GM12878 (cell line): Measurements from ENCODE around the gene PRPSAP1. TPM values are rescaled to one million over a fixed set of nuclear protein-coding genes. Genes with fewer than 3 reads are reported as not detected.
A peak's percentile ranks its signal among the peaks of the same experiment; 100 is the strongest.

Experiments
- ATAC-seq: fragments of 200-7000 bp; cut with Tn5 transposase; 3 replicates; pipeline ENCODE4 v1.9.1; 2020; ENCODE audit warnings: mild to moderate bottlenecking, moderate library complexity
- BruUV-seq: library from RNA; stranded (reverse); fragments of 400-500 nt; replicated peaks from 2 replicates; lab custom pipeline; 2021; lab: Mats Ljungman, UMichigan
- CTCF ChIA-PET: fragments of 300-600 bp; sonication (Branson Sonifier 250); formaldehyde crosslinking; extraction: SDS; loops from one replicate; lab custom pipeline; 2021; ENCODE audit warnings: inconsistent platforms; lab: Yijun Ruan, JAX
- POLR2A ChIA-PET: fragments of 350-600 bp; formaldehyde crosslinking; extraction: SDS; loops from one replicate; lab custom pipeline; 2021; ENCODE audit warnings: inconsistent platforms; lab: Charles Lee
- RAD21 ChIA-PET: fragments of 300-600 bp; sonication (Branson Sonifier 250); formaldehyde crosslinking; loops from one replicate; lab custom pipeline; 2023; ENCODE audit warnings: antibody characterized with exemption; ENCODE audit not compliant: unreplicated experiment; lab: Charles Lee
- SMC1A ChIA-PET: fragments of 300-600 bp; sonication (Branson Sonifier 250); formaldehyde crosslinking; loops from one replicate; lab custom pipeline; 2023; ENCODE audit not compliant: unreplicated experiment, uncharacterized antibody; lab: Charles Lee
- DNase-seq: peaks from one replicate; pipeline ENCODE4 v3.0.0-alpha.2; 2011; ENCODE audit warnings: low read depth, low spot score
- FAIRE-seq: peaks from 3 replicates; lab custom pipeline; 2011; peaks lifted over from hg19 to GRCh38; lab: Jason Lieb, UNC
- H2AFZ ChIP-seq: 2 replicates; pipeline ENCODE4 v1.6.0; 2011; ENCODE audit warnings: low read depth, low read length, control low read depth; ENCODE audit not compliant: control insufficient read depth
- H3K27ac ChIP-seq: 2 replicates; pipeline ENCODE4 v1.5.1; 2011; ENCODE audit warnings: control low read depth; ENCODE audit not compliant: control insufficient read depth, insufficient read depth
- H3K27me3 ChIP-seq, 2 experiments: replicated peaks in 1 of 2; 2 replicates each; pipeline versions ENCODE4 v1.6.0 to v1.6.1; 2011; ENCODE audit warnings: low read length in 1 of 2; ENCODE audit not compliant: control insufficient read depth in 2 of 2, insufficient read depth in 2 of 2
- H3K36me3 ChIP-seq, 2 experiments: 2 replicates each; pipeline ENCODE4 v1.5.1; 2011; ENCODE audit warnings: low read length in 1 of 2; ENCODE audit not compliant: control insufficient read depth in 2 of 2, insufficient read depth in 2 of 2
- H3K4me1 ChIP-seq: 2 replicates; pipeline ENCODE4 v1.6.1; 2011; ENCODE audit warnings: mild to moderate bottlenecking, low read length, moderate library complexity, mixed read lengths; ENCODE audit not compliant: control insufficient read depth, insufficient read depth
- H3K4me2 ChIP-seq: 2 replicates; pipeline ENCODE4 v1.6.0; 2011; ENCODE audit warnings: control low read depth; ENCODE audit not compliant: control insufficient read depth, insufficient read depth
- H3K4me3 ChIP-seq: fragments of 200-600 bp; sonication (generic); 2 replicates; pipeline ENCODE4 v1.5.1; 2016
- H3K79me2 ChIP-seq: 2 replicates; pipeline ENCODE4 v1.6.0; 2011; ENCODE audit warnings: low read length; ENCODE audit not compliant: control insufficient read depth, insufficient read depth
- H3K9ac ChIP-seq: 2 replicates; pipeline ENCODE4 v1.8.0; 2011; ENCODE audit warnings: low read length, control low read depth, mixed read lengths; ENCODE audit not compliant: control insufficient read depth, insufficient read depth
- H3K9me3 ChIP-seq: replicated peaks from 3 replicates; pipeline ENCODE4 v1.5.1; 2011; ENCODE audit warnings: mild to moderate bottlenecking, low read length; ENCODE audit not compliant: control insufficient read depth, insufficient read depth
- H4K20me1 ChIP-seq: 2 replicates; pipeline ENCODE4 v1.6.0; 2011; ENCODE audit not compliant: control insufficient read depth, insufficient read depth
- ATF7 ChIP-seq: fragments of 450-650 bp; IDR thresholded peaks from 2 replicates; pipeline ENCODE4 v1.6.1; 2016; ENCODE audit warnings: low read depth, mild to moderate bottlenecking
- BHLHE40 ChIP-seq, 2 experiments: fragments of 450-650 bp in 1 of 2; IDR thresholded peaks; 2 replicates each; pipeline ENCODE4 v1.6.1; 2011 to 2017; ENCODE audit warnings: low read depth in 2 of 2, borderline replicate concordance in 1 of 2, improper control_type of control experiment in 1 of 2, low read length in 1 of 2, mild to moderate bottlenecking in 1 of 2
- CHD4 ChIP-seq: fragments of 200-600 bp; sonication (generic); IDR thresholded peaks from 2 replicates; pipeline ENCODE4 v1.6.1; 2016; ENCODE audit warnings: mild to moderate bottlenecking
- DPF2 ChIP-seq: fragments of 450-650 bp; IDR thresholded peaks from 2 replicates; pipeline ENCODE4 v1.6.1; 2017; ENCODE audit warnings: mild to moderate bottlenecking
- FOS ChIP-seq: IDR thresholded peaks from 3 replicates; pipeline ENCODE4 v1.6.1; 2011; ENCODE audit warnings: borderline replicate concordance; ENCODE audit not compliant: insufficient read length; ENCODE audit errors: extremely low read depth
- IKZF1 ChIP-seq: fragments of 450-650 bp; conservative IDR thresholded peaks from 2 replicates; pipeline ENCODE4 v1.6.1; 2017; ENCODE audit warnings: antibody characterized with exemption, mild to moderate bottlenecking
- MTA2 ChIP-seq: fragments of 450-650 bp; IDR thresholded peaks from 2 replicates; pipeline ENCODE4 v1.6.1; 2016; ENCODE audit warnings: low read depth, mild to moderate bottlenecking, moderate library complexity
- RCOR1 ChIP-seq: conservative IDR thresholded peaks from 2 replicates; pipeline ENCODE4 v1.6.1; 2012; ENCODE audit warnings: low read depth, low read length, improper control_type of control experiment
- SP1 ChIP-seq: IDR thresholded peaks from one replicate; pipeline ENCODE4 v1.6.1; 2011; ENCODE audit warnings: low read depth, low read length
- STAT1 ChIP-seq: fragments of 450-650 bp; conservative IDR thresholded peaks from 2 replicates; pipeline ENCODE4 v1.6.1; 2014; ENCODE audit warnings: antibody characterized with exemption, mild to moderate bottlenecking
- TCF12 ChIP-seq: IDR thresholded peaks from 2 replicates; pipeline ENCODE4 v1.6.1; 2011; ENCODE audit warnings: low read depth, mild to moderate bottlenecking, low read length
- ZBTB4 ChIP-seq: fragments of 450-650 bp; formaldehyde crosslinking; IDR thresholded peaks from 2 replicates; pipeline ENCODE4 v1.4.0; 2022; ENCODE audit warnings: mild to moderate bottlenecking, moderate library complexity
- ZNF687 ChIP-seq: fragments of 450-650 bp; IDR thresholded peaks from 2 replicates; pipeline ENCODE4 v1.6.1; 2017; ENCODE audit warnings: mild to moderate bottlenecking, moderate library complexity
- WGBS: methylation state at CpG from one replicate; pipeline ENCODE4 v1.1.6; 2016; ENCODE audit warnings: low lambda C conversion rate; ENCODE audit not compliant: insufficient replicate concordance, insufficient coverage; ENCODE audit errors: missing lambda C conversion rate; 5-methylcytosine and 5-hydroxymethylcytosine counted together
- in situ Hi-C: fragments of 300-500 bp; cut with MboI; formaldehyde crosslinking; loops from 9 replicates; pipeline ENCODE4 v1.14.3; 2018; ENCODE audit warnings: mixed read lengths
- intact Hi-C: fragments of 100-400 bp; cut with micrococcal nuclease; formaldehyde crosslinking; loops from one replicate; pipeline ENCODE4 v1.14.2; 2022; ENCODE audit not compliant: unreplicated experiment
- polyA plus RNA-seq, 11 experiments: library from polyadenylated mRNA; depleted of rRNA in 4 of 11; unstranded in 6 of 11; stranded (reverse) in 5 of 11; fragments of >200 nt; fragmentation: Nextera tagmentation in 4 of 11; fragmentation: Illumina TruSeq in 1 of 11; extraction: Ambion mirVana in 4 of 11; extraction: Trizol in 1 of 11; gene quantifications; 1 replicate in 1 of 11; 2 replicates in 10 of 11; pipeline versions ENCODE4 v1.2.1 to v1.2.3, GENCODE V29; 2011 to 2016; ENCODE audit warnings: inconsistent platforms in 2 of 11, missing spikeins in 2 of 11, low read depth in 1 of 11
- total RNA-seq, 4 experiments: library from RNA; depleted of rRNA in 3 of 4; stranded (reverse); fragments of >200 nt in 3 of 4; fragmentation: Illumina TruSeq in 1 of 4; extraction: Trizol in 1 of 4; gene quantifications; 2 replicates each; pipeline versions ENCODE4 v1.2.1 to v1.2.3, GENCODE V29; 2013 to 2021
- TF ChIP-seq, protein P1 (sequence below): IDR thresholded peaks from 2 replicates; pipeline ENCODE4 v1.6.1; 2011; ENCODE audit warnings: borderline replicate concordance, low read depth, mild to moderate bottlenecking, moderate library complexity, low read length; ENCODE audit not compliant: insufficient read depth, poor library complexity, severe bottlenecking

PRPSAP1 gene
- total and polyA plus RNA-seq, 10 of the 15 experiments (the other 5 are each of a cell fraction or from before 2014, with no cell fraction given), result 15.8 to 84.2 (median 44.2) TPM

DNA sequence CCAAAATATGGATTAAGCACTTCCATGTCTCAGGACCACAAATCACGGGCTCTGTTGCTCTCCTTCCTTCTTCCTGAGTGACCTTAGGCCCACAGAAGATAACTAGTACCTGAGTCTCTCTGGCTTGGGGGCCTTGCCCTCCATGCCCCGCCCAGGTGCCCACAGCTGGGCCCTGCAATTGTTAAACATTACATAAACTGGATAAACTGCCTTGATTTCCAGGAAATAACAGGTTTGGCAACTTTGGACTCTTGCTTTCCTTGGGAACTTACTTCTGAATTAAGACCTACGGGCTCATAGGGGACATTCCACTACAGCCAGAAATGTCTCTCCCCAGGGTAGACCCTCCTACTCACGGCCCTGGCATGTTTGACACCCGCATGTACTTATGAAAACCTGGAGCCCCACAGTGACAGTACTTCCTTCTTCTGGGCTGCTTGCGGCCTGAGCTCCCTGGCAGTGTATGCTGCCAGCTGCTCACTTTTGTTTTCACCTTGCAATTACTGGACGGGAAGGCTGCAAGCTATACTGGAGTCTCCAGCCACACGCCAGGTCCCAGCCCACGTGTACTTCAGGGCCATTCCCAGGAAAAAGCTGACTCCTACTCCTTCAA is 90.9 kb downstream of the PRPSAP1 start:
- Histone ChIP-seq H3K9me3 (no peaks in the 10 kb centered on the region), H3K4me3 (no peak overlapping the region; the same call in 1 of the 2 replicates), H3K36me3 (no peaks in the 10 kb centered on the region), H3K4me2 (peak overlapping the region; percentile 44), H3K27ac (peak overlapping the region; percentile 87), H3K9ac (peak overlapping the region; percentile 66), H3K79me2 (peaks cover 27% of the 10 kb centered on the region), H3K27me3 (no peaks in the 10 kb centered on the region), H3K4me1 (peaks cover 40% of the 10 kb centered on the region), H2AFZ (peak overlapping the region; percentile 56), H4K20me1 (no peaks in the 10 kb centered on the region)
- in situ Hi-C loops, result loop anchor here (5.0 to 25.0 kb wide), 4 partner anchors 76 to 1899 kb away; partner anchors contain the start of genes SYNGR2 and UNK
- BruUV-seq, result no TSS peak
- ChIA-PET CTCF (interaction anchor here (0.7 to 7.9 kb wide), 16 partner anchors 8 to 249 kb away, joined by 3 to 82 read pairs (median 7); no protein-coding TSS in a partner anchor), POLR2A (interaction anchor here (2.0 to 17.9 kb wide), 6 partner anchors 9 to 77 kb away, joined by 12 to 427 read pairs (median 52); partner anchors contain the start of gene RNF157), RAD21 (interaction anchor here (0.6 to 18.5 kb wide), 19 partner anchors 10 to 1211 kb away, joined by 3 to 419 read pairs (median 5); partner anchors contain the start of gene PRPSAP1), SMC1A (interaction anchor here (0.6 to 8.3 kb wide), 17 partner anchors 10 to 159 kb away, joined by 3 to 226 read pairs (median 7); partner anchors contain the start of gene EXOC7)
- WGBS, result 2% methylated on average over 9 of the region's 9 CpGs
- peak; percentile 49 for ATAC-seq
- no peak for FAIRE-seq
- no peak for DNase-seq
- intact Hi-C loops, result loop anchor here (1.0 to 10.0 kb wide), 2 partner anchors 11 to 478 kb away; partner anchors contain the start of gene UNK
- TF ChIP-seq RCOR1, result no peak
- peak; percentile 45 for TF ChIP-seq ZNF687
- peak; percentile 78 for TF ChIP-seq IKZF1
- peak; percentile 25 to 35; a peak in 1 of 4 replicates for TF ChIP-seq BHLHE40 (IDR thresholded peaks at IDR 0.05; ENCODE audit: borderline replicate concordance in 1 of 2, low read depth in 2 of 2, low read length in 1 of 2)
- 0 out of 2 replicates have a peak, but pooled peaks have one; percentile 16 for TF ChIP-seq MTA2
- TF ChIP-seq SP1, result peak; percentile 42
- TF ChIP-seq STAT1, result no peak
- TF ChIP-seq ATF7, result peak; percentile 19; the same call in 1 of the 2 replicates
- no peak for TF ChIP-seq CHD4
- TF ChIP-seq, protein P1, sequence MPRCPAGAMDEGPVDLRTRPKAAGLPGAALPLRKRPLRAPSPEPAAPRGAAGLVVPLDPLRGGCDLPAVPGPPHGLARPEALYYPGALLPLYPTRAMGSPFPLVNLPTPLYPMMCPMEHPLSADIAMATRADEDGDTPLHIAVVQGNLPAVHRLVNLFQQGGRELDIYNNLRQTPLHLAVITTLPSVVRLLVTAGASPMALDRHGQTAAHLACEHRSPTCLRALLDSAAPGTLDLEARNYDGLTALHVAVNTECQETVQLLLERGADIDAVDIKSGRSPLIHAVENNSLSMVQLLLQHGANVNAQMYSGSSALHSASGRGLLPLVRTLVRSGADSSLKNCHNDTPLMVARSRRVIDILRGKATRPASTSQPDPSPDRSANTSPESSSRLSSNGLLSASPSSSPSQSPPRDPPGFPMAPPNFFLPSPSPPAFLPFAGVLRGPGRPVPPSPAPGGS, result no peak
- 0 out of 2 replicates have a peak, but pooled peaks have one; percentile 13 for TF ChIP-seq ZBTB4
- peak; percentile 59; the same call in 1 of the 2 replicates for TF ChIP-seq DPF2
- TF ChIP-seq TCF12, result peak; percentile 49; the same call in 1 of the 2 replicates
- no peak for TF ChIP-seq FOS
